ENCODE data around the gene CDH23.
A peak's percentile ranks its signal among the peaks of the same experiment; 100 is the strongest.

Gene CDH23

DNA sequence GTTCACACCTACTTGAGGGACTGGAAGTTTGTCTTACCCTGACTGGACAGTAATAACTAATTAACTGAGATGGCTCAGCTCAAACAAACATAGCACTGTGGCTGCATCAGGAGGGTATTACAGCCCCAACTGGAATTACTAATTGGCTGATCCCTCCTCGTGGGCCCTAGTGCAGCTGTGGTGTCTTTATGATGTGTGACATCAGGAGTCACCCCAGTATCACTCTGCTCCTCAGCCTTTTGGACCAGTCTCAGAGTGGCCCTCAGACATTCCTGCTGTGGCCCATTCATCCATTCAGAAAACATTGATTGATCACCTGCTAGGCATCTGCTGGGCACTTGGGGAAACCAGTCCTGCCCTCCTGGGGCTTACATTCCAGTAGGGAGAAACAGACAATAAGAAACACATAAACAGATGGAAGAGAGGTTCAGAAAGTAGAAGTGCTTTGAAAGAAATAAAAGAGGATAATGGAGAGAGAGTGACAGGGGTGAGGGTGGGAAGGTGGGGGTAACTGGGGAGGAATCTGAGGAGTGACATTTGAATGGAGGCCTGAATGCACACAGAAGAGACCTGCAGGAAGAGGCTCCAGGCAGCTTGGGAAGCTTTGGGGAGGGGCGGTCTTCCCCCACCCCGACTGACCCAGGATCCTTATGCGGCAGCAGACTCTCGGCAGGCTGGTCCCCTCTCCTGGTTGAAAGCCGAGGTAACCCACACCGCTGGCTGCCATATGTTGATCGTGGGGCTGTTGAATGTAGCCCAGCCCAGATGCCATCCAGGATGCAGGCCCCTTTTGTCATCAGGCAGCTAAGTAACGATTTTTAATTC is 209.7 kb downstream of the CDH23 start:
- DNase-seq: no peak

DNA sequence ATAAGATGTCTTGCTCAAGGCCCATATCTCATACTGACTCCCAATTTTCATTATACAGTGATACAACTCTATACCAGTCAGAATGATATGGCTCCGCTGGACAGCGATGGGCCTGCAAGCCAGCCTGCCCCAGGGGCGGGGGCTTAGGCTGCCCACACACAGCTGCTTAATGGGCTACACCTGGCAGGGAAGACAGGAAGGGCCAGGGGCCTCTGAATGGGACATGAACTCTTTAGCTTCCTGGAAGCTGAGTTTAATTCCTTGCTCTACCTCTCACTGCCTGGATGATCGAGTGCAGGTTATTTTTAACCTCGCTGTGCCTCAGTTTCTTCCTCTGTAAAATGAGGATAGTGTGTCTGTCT is 210.3 kb downstream of the CDH23 start:
- DNase-seq: no peak

DNA sequence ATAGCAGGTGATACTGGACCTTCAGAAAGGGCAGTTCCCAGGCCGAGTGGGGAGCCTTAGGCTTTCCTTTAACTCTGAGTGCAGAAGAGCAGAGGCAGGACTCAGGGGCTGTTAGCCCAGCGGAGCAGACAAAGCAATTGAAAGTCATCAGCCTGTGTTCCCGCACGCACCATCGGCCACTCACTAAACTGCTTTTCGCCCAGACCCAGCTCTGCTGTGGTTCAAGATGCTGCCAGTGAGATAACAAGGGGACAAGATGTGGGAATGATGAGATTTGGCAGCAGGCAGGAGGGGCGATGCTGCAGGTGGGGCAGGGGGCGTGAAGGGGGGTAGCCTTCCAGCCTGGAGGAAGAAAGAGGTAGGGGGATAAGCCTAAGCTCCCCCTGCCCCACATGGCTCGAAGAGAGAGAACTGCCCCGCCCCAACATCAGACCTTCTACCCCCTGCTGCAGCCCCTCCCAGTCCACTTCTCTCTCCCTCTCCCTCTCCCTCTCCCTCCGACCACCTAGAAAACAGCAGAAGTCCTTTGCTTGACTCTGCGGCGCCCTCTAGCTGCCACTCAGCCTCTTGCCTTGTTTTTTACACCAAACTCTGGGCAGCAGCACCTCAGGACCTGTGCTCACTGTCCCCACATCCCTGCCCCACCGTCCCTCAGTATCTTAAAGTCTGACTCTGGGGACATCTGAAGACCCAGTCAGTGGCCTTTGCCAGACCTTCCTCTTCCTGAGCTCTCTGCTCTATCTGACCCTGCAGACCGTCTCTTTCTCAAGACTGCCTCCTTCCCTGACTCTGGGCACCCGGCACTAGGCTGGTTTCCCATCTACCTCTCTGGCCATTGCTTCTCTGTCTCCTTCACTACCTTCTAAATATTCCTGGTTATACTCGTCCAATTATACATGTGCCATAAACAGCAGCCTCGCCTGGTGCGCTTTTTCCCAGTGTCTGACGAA is 212.4 kb downstream of the CDH23 start:
- DNase-seq: peak; percentile 57

DNA sequence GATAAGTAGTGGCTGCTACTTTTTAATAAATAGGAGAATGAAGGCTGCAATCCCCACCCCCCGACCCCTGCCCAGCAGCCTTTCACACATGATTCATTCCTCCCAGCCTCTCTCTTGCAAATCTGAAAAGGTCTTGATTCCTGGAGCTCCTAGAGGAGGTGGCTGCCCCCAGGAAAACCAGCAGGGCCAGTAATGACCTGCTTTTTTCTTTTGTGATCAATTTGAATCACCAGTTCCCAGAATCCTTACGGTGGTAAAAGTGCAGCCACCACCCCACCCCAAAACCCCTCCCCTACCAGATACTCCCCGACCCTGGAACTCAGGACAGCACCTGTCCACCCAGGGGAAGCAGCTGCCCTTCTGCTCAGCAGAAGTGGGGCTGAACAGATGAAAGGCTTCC is 213.9 kb downstream of the CDH23 start:
- no peak for DNase-seq

DNA sequence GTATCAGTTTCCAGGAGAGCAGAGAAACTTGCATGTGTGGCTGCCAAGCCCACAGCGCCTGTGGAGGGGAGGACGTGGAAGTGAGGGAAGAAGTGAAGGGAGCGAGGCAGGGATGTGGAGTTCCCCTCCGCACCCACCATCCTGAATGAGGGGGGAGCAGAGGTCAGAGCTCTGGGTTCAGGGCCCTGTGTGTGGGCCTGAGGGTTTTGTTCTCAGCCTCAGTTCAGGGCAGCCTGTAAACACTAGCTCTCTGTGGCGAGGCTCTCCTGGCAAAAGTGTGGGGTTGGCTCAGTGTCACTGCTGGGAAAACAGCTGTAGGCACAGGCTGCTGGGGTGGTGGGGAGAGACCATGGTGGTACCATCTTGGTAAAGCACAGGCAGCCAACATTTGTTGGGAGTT is 214.4 kb downstream of the CDH23 start:
- no peak for DNase-seq

DNA sequence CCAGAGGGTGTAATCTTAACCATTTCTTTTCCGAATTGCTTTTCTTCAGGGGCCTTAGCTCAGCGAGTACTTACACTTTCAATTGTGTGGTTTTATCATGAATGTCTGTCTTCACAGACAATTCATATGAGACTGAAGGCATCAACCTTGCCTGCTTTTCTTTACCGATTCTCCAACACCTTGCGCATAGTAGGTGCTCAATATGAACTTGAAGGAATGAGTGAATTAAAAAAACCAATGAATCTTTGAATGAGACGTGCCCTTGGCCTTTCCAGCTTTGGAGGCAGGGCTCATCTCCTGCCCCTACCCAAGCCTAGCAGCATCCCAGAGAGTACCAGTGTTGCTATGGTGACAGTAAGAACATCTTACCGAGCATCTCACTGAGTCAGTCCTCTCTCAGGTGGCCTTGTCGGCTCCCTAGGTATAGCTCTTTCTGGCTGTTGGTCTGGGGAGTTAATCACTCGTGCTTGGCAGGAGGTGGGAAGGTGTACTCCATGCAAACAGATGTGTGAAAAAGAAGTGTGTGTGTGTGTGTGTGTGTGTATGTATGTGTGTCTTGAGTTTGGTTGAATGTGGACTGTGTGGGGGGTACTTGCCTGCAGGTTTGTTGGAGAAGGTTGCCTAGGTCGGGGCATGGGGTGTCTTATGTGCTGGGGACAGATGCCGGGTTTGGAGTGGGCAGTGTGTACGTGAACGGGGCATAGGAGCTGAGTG is 215.1 kb downstream of the CDH23 start:
- no peak for DNase-seq

DNA sequence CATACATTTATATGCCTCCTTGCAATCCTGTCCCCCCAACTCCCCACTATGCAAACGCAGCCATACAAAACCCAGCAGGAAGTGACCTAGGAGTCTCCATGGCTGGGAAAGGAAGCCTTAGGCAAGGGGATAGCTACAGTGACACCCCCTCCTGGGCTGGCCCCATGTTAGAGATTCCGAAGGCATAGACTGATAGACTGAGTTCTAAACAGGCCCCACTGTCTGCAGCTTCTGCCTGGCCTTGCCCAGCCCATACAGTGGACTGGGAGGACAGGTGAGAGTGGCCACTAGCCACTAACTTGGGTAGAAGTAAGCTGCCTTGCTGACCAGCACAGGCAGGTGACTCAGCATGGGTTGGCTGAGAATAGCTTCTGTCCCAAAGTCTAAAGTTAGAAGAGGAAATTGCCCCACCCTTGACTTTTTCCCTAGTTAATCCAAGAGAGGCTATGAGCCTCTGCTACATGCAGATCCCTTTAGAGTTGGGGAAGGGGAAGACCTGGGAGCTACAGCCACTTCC is 216.6 kb downstream of the CDH23 start:
- no peak for DNase-seq

DNA sequence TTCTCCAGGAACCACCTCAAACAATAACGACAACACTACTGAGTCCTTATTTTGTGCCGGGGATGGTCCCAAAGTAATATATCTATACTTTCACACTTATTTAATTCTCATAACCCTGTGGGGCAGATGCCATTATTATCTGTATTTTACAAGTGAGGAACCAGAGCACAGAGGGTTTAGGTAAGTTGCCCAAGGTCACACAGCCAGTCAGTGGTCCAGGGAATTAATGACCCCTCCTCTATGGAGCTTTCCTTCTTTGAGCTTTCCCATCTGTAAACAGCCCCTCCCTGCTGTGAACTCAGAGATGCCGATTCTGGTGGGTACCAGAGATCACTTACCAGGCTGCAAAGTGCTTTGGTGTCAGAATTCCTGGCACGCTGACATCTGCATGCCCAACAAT is 217.2 kb downstream of the CDH23 start:
- no peak for DNase-seq

DNA sequence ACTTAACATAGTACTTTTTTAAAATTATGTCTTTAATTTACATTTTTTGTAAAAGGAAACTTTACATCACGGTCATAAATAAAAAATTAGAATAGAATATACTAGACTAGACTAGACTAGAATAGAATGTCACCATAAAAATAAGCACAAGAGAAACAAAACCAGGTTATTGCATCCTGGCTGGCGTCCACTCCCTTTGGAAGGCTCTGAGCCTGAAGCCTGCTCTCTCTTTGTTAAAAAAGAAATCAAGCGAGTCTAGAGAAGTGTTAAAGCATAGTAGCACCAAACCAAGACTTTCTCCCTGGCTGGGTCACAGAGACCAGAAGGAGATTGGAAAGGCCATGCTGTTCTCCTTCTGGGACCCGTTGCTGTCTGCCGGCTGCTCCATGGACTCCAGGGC is 218.2 kb downstream of the CDH23 start:
- DNase-seq: no peak

DNA sequence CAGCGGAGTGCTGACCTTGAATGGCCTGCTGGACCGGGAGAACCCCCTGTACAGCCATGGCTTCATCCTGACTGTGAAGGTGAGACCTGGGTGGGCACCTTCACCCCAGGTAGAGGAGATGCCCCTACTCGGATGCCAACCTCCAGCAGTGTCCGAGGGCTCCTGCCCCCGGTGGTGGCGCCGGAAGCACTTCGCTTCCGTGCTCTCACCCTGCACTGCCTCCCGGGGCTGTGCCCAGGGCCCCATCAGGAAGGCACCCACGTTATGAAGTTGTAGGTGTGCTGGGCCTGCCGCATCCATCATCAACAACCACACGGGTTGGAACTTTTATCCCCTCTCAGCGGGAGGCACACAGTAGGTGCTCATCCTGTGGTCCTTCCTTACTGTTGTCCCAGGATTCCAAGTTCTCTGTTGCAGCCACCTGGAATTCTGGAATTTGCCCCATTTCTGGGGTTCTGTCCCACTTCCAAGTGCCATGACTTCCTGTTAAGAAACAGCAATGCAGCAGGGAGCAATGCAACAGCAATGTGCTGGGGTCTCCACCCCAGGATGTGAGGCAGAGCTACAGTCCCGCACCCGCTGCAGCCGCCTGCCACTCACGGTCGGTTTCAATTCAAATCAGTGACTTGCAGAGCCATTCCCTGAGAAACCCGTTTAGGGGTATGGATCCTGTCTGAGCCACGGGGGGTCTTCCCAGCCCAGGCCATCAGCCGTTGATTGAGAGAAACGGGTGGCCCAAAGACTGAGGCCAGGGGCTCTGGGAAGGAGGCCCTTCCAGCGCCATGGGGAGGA is 219.0 kb downstream of the CDH23 start:
- no peak for DNase-seq

DNA sequence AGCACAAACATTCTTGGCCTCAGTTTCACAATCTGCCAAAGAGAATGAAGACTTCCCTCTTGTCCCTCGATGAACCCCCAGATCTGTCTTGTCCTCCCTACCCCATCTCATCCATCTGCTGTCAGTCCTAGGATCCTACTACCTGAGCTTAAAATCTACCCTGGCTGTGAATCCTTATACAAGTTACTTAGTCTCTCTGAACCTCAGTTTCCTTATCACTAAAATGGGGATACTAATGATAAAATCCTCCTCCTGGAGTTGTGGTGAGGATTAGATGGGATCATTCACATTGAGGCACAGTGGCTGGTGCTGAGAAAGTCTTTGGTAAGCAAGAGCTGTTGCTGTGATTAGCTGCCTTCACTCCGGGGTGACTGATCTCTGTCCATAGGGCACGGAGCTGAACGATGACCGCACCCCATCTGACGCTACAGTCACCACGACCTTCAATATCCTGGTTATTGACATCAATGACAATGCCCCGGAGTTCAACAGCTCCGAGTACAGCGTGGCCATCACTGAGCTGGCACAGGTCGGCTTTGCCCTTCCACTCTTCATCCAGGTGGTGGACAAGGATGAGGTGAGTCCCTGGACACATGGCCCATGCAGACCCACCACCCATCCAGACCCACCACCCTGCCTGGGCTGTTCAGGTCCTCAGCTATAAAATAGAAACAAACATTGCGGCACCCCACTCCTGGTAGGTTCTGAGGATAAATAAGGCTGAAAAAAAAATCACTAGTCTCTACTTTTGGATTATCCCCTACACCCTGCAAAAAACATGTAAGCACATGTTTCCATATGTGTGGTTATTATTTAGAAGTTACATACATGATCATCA is 220.3 kb downstream of the CDH23 start:
- no peak for DNase-seq

DNA sequence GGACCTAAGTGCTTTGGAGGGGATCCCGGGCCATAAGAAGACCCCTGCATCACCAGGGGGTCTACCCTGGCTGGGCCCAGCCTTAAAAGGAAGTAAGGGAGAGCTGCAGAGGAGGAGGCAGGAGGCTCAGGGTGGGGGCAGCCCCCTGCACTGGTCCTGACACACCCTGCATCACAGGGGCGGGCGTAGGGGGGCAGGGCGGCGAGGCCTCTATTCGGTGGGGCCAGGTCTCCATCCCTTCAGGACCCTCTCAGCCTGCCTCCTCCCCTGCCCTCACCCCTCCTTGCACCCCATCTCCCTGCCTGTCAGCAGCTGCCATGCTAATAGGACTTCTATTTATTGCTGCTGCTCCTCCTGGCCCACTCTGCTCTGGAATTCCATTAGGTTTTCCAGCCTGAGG is 221.5 kb downstream of the CDH23 start:
- DNase-seq: no peak

DNA sequence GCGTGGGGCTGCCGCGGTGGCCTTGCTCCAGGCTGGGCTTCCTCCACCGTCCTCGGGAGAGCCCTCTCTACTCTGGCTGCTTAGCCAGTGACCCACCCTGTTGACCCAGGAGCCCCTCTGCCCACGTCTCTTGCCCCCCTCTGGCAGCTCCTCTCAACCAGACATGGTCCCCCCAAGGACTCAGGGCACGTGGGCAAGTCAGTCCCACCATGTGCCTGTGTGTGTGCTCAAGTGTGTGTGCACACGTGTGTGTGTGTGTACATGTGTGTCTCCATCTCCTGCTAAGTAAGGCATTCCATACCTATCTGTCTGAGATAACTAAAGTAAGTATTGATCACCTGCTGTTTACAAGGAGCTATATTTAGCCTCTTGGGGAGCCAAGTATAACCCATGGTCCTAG is 221.9 kb downstream of the CDH23 start:
- no peak for DNase-seq

DNA sequence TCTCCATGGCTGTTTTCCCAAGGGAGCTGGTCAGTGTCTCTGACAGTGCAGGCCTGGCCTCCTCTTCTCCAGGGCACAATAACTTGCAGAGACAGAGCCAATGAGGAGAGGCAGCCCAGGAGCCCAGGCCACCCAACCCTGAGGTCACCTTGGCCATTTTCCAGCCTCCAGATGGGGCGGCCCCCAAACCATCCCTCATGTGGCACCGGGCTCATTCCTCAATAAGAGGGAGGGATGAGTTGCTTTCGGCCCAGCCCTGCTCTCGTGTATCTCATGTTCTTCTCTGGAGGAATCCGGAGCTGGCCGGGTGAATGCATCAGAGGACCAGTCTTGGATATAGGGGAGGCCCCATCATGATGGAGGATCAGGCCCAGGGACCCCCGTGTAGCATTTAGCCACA is 223.9 kb downstream of the CDH23 start:
- no peak for DNase-seq

DNA sequence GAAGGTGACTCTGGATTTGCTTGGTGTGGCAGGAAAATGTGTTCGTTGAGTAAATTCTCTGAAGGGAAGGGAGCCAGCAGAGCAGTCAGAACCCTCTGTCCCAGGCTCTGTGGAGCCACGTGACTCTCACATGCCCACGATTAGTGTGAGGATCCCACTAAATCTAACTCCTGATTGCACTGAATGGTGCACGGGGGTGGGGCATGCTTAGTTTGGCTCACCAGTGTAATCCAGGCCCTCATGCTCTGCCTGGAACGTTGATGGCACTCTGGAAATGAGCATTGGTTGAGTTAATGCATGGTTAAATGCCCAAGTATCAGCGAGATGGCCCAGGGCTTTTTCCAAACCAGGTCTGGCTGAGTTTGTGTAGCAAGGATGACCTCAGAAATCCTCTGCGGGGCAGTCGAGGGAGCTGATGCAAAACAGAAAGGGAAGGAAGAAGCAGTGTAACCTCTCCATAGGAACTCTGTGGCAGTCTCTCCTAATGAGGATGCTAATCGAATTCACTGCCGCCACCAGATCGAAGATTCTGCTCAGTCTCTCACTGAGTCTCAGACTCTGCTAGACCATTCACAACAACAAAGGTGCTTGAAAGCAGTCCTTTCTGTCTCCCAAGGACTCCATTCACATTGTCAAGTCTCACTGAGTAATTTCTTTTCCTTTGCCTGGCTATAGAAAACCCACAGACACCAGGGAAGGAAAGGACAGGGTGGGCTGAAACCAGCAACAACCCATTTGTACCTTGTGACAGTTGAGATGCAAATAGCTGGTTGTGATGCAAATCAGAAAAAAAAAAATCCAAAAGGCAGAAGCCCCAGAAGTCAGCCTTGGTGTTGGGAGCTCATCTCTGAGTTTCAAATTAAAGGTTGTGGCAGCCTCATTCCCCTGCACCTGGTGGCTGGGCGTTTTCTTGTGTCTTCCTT is 224.8 kb downstream of the CDH23 start:
- DNase-seq: no peak

DNA sequence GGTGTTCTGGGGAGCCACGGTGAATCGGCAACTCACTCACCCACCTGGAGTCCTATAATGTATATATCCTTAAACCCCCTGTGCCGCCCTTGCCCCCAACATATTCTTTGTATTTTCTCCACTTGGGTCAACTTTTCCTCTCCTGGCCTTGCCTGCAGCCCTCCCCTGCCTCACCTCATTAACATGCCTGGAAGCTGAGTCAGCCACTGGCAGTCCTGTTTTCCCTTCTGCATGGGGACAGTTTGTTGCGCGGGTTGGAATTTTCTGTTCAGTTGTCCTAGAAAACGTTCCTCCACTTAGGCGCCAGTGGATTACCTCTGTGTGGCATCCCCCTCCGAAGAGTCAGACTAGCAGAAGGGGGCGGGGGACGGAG is 225.4 kb downstream of the CDH23 start:
- no peak for DNase-seq

DNA sequence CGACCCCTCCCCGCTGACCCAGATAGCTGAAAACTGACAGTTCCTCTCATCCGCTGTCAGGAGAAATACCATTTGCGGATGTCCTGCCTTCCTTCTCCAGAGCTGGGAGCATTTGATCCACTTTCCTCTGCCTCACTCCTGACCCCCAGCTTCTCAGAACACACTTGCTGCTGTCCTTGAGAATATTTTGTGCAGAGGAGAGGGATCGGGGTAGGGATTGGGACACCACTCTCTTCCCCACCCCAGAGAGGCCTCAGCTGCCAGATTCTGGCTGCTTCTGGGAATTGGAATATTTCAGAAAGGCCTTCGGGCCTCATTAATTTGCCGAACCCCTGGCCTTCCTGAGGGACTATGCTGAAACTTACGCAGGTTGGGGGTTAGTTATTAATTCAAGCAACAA is 225.9 kb downstream of the CDH23 start:
- no peak for DNase-seq

DNA sequence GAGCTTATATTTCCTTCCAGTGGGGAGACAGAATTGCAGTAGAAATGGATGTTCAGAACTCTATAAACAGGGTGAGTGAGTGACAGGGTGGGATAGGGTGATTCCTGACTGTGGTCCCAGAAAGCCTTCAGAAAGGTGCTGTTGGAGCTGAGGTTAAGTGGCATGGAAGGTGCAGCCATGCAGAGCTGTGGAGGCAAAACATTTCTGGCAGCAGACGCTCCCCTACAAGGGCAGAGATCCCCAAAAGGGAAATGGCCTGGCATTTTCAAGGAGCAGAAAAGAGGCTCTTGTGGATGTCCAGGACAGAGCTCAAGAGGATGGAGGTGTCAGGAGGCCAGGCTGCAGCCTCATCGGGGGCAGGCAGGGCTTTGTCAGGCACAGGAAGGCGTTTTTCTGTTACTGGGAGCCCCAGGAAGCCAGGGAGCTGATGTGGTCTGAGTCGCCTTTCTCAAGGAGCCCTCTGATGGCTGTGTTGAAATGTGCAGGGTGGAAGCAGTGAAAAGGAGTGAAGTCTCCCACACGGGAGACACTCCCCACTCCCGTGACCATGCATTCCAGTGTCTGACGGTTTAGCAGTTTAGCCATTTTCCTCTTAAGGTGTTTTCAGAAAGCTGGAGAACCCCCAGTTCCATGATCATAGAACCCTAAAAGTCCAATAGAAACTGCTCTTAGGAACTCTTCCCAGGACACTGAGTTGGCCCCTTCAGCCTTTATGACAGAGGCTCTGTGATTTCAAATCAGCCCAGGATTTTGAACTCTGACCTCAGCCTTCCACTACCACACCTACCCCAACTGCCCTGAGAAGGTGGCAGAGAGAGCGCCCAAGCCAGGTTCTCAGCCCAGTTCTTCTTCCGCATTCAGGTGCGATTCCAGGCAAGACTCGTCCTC is 226.6 kb downstream of the CDH23 start:
- no peak for DNase-seq

DNA sequence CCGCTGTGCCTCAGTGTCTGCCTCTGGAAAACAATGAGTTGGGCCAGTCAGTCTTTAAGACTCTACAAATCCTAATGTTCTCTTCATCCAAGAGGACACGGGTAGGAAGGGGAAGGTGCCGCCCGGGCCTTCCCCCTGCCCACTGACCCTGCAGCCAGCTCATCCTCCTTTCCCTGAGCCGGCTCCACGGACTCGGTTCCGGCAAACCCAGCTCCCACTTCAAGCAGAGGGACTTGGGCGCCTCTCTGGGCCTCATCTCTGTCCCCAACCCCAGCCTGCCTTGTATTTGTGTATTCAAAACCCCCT is 227.2 kb downstream of the CDH23 start:
- DNase-seq: no peak

Measured in activated gamma-delta T cell treated with Interleukin-2 at 50 U/mL for 16 hours (primary cell).